ENCODE measurements around the gene UBE2QL1.

Gene UBE2QL1

DNA sequence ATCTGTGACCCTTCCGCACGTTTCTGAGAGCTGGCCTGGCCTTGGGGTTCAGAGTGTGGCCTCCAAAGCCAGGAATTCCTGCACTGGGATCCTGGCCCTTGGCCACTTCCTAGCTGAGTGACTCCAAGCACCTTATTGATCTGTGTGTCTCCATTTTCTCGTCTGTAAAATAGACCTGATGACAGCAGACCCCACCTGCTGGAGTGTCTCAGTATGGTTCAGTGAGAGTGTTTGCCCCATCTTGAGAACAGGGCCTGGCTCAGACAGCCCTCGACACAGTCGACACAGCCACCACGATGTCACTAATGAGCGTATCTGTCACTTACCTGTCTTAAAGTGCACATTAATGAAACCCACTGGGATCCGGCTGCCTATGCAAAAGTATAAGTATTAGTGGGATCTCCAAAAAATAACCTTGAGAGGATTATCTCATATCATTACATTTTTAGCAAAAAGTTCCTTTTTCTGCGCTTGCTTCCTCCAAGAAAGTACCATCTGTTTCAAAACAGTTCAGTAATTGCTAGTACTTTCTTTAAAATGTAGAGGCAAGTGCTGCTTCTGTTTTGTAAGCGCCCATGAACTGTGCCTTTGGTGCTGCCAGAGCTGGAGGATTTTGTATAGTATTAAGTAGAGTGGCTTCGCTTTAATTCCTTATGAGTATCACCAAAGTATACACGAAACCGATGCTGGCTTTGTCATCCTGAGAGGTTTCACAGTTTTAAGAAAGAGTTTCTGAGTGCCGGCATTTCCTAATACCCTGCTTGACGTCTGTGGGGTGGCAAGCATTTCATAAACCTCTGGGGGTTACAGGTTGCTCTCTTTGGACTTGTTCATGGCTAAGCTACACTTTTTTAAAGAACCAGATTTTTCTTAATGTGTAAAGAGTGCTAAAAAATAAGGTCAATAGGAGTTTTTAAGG is 31.7 kb downstream of the UBE2QL1 start:
- no peak for DNase-seq

- no peak for DNase-seq
Observed at GRCh38 chr5:6482735-6483134, 34.1 kb downstream of the UBE2QL1 start.

GRCh38 chr5:6483880-6484382 is 35.3 kb downstream of the UBE2QL1 start:
- DNase-seq = no peak

DNA sequence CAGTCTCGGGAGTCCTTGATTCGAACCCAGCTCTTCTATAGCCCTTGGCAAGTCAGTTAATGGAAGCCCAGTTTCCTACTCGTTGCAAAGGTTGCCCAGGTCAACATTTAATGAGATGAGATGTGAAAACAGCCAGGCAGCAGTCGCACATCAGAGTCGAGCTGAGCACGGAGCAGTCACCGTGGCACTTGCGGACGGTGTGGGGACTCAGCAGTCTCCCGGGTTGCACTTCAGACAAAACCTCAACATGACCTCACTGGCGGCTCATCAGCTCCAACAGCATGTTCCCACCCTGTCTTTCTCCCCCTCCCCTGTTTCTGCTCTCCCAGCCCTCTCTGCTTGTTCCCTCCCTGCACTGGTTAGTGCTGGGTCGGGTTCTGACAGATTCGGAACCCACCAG is 35.8 kb downstream of the UBE2QL1 start:
- DNase-seq = no peak

- no peak for DNase-seq
Observed at GRCh38 chr5:6484899-6485298, 36.2 kb downstream of the UBE2QL1 start.

GRCh38 chr5:6485441-6485840 is 36.8 kb downstream of the UBE2QL1 start:
- no peak for DNase-seq

GRCh38 chr5:6486074-6486473 is 37.4 kb downstream of the UBE2QL1 start:
- no peak for DNase-seq

- no peak for DNase-seq
Observed at GRCh38 chr5:6487081-6487480, 38.4 kb downstream of the UBE2QL1 start.

DNA sequence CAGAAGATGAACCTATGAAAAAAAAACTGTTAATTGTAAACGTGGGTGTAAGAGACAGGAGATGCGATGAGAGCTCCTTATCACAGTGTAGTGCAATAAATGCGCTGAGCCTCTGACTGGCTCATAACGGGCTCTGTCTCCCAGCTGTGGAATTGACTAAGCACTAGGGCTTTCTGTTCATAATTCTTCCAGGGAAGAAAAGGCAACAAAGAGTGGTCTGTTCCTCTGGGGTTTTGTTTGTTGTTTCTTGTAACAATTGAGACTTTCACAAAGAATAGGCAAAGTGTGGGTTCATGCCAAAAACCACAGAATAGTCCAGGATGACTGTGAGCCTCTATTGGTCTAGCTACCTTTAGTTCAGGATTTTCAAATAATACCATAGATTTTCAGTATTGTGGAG is 39.4 kb downstream of the UBE2QL1 start:
- no peak for DNase-seq

DNA sequence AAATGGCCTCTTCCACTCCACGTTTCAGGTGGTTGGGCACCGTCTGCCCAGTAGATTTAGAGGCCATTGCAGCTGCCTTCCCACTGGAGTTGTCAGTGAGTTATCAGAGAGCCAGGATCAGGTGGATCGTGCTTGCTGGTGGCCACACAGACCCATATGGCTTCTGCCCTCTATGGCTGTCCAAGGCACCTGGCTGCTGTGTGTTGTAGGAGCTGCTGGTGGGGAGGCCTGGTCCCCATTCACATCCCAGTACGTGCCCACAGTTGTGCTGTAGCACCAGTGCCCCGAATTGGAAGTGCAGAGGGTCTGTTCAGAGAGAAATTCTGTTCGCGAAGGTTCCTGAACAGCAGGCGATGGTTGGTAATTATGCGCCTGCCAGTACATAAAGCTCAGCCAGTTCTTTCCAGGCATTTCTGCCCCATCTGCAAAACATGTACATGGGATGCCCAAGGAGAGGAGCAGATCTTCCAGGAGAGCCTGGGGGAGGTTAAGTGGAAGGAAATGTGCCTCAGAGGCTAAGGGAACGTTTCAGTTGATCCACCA is 41.1 kb downstream of the UBE2QL1 start:
- DNase-seq = no peak

GRCh38 chr5:6490246-6490645 is 41.6 kb downstream of the UBE2QL1 start:
- DNase-seq = no peak

DNA sequence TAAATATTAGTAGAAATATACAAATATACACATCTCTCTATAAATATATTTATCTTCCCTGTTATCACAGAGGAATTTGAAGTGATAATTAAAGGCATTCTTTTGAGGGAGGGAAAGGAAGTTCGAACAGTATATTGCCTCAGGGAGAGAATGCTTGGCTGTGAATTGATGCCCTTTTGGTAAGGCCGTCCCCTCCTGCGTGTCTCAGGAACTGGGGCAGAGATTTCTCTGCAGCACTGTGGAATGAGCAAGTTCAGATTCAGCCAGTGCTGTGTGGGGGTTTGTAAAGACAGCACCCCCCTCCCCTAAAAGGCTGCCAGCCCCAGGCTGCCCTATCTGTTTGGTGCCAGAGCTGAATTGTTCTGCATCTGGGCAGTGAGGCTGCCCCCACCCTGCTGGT is 42.0 kb downstream of the UBE2QL1 start:
- DNase-seq = no peak

GRCh38 chr5:6491196-6491918 is 42.7 kb downstream of the UBE2QL1 start:
- no peak for DNase-seq

DNA sequence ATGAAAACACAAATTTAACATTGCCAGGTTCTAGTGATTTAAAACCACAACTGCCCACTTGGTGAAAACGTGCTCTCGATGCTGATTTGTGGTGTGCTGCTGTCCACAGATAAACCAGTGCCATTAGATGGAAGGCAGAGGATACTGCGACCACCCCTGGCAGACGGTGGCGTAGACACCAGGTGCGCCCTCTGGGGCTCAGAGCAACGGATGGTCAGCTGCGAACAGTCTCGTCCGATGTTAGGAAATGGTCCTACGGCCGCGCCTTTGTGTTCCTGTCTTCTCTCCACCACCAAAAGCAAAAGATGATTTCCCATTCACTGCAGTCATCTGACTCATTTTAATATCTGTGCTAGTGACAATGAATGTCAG is 43.2 kb downstream of the UBE2QL1 start:
- DNase-seq = no peak

GRCh38 chr5:6492934-6493333 is 44.3 kb downstream of the UBE2QL1 start:
- DNase-seq = no peak

DNA sequence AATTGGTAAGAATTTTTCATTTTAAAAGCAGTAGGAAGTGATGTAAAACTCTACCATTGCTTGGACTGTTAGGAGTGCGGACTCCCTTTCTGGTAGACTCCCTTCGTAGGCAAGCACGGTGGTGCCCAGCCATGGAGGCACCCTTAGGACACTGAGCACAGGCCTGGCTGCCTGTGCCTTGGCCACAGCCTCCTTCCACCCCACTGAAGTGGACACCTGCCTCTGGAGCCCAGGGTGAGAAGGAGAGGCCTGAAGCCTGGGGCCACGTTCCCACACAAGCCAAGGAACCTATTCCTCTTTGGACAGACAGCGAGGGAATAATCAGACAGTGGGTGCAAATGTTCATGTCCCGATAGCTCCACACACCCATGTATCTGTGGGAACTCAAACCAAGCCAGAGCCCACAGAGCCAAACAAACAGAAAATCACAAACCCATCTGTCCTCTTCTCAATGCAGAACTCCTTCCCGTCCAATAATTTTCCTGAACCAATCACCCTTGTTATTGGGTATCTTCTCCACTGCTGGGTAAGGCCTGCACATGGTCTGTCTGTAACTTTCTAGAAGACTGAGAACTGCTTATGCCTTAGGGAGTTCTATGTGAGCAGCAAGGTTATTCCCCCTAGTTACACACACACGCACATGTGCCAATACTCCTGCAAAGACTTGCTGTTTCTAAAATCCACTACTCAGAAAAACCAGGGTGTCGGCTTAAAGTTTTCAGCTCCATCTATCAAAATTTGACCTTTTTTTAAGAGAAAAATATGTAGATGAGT is 45.2 kb downstream of the UBE2QL1 start:
- DNase-seq = no peak

DNA sequence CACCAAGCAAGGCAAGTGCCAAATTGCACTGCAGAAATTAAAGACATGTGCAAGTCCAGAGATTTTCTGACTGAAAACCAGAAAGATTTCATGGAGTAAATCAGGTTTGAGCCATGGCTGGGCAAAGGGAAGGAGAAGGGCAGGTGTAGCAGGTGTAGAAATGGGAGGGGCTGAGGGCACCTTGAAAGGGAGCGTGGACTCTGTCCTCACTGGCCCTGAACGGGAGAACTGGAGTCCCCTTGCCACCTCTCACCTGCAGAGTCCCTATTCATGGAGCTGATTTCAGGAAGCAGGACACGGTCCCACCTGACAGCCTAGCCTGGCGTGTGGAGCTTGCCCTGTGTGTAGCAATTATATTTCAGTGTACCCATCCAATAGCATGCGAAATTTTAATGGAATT is 46.3 kb downstream of the UBE2QL1 start:
- no peak for DNase-seq

GRCh38 chr5:6495433-6496206 is 47.0 kb downstream of the UBE2QL1 start:
- no peak for DNase-seq

DNA sequence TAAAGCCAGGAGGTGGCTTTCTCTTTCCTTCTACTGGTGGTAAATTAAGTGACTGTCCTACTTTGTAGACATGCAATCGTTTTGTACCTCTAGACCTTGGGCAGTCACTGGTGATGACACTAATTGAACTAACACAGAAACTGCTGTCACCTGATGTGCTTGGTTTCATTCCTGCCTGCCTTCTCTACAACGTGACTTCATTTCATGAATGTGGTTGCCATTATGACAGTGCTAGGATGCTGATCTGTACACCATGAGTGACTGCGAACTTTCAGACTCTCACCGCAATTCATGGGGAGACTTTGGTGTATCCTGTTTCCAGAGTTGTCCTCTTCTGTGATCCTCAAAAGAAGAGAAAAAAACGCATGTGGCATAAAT is 47.5 kb downstream of the UBE2QL1 start:
- DNase-seq = no peak

DNA sequence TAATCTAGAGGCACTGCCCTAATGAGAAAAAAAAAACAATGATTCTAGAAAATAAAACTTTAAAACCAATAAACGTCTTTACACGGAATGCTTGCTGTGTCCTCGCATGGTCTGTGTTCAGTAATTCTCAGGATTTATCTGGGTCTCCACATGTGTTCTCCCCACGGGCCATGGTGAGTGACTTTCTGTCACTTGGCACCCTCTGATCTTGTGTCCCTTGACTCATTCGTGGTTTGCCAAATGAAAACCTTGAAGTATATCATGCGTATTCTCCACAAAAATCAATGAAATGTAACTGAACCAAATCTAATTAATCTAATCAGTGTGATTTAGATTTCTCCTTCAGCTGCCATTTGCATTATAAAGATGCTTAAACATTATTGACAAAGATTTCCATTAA is 48.0 kb downstream of the UBE2QL1 start:
- no peak for DNase-seq

DNA sequence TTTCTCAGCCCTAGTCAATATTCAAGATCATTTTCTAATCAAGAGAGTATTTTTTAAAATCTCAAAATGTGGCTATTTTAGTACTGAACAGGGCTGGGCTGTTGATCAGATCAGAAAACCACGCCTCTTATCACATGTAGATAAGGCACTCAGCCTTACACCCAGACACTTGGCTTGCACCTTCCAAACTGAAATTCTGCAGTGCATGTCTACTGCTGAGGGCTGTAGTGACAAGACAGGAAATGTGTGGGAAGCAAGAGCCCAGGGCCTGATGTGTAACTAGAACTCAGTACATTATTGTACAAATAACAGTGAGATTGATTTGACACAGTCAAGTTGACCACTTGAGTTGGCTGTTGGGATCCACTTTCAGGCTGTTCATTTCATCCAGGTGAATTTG is 48.6 kb downstream of the UBE2QL1 start:
- DNase-seq = no peak

DNA sequence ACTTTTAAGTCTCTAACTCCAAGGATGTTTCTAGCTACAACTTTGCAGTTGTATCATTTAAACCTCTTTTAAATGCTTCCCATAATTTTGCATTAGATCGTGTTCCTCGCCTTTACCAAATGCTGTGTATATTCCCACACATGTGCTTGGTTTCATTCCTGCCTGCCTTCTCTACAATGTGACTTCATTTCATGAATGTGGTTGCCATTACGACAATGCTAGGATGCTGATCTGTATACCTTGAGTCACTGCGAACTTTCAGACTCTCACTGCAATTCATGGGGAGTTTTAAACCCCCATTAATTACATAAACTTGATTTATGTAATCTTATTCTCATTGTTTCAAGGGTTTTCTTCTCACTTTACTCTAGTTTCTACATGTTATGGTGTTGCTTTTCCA is 50.3 kb downstream of the UBE2QL1 start:
- no peak for DNase-seq

Data from activated CD8-positive, alpha-beta memory T cell treated with anti-CD3 and anti-CD28 coated beads, Interleukin-2, amount 50 U/mL, for 4 hours (primary cell).